GM12874 (cell line): ENCODE measurements around the gene EXOC7.

Experiments
- CTCF ChIP-seq: IDR thresholded peaks from 2 replicates; pipeline ENCODE4 v1.5.1; 2011; ENCODE audit warnings: low read depth, mild to moderate bottlenecking, control low read depth, low read length, moderate library complexity; ENCODE audit not compliant: insufficient read depth

The EXOC7 gene

DNA sequence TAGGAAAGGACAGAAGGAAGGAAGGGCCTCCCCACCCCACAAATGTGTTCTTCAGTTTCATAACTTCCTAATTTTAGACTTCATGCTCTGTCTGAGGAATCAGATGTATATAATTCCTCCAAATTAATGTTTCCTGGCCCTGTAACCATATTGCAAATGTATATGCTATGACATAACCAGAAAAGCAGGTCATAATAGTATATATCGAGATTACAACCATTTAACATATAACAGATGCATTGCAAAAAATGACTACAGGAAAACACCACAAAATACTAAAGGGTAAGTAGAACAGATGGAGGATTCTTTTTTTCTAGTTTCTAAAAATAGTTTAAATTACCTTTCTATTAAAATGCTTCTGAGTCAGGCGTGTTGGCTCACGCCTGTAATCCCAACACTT lies 3.1 kb upstream of the EXOC7 start:
- TF ChIP-seq CTCF: no peak

DNA sequence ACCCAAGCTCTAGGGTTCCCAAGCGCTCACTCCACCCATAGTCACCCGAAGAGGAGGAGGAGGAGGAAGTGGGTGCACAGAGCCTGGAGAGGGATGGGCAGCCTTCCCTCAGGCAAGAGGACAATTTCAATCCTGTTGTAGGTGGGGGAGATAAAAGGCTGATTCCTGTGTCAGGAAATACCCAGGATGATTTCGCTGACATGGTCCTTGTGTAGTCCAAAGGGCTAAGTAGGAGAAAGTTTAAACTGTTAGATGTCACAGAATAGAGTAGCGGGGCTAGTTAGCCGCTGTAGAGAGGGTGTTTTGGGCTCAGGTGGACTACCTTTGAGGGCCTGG lies 1.3 kb upstream of the EXOC7 start:
- no peak for TF ChIP-seq CTCF

DNA sequence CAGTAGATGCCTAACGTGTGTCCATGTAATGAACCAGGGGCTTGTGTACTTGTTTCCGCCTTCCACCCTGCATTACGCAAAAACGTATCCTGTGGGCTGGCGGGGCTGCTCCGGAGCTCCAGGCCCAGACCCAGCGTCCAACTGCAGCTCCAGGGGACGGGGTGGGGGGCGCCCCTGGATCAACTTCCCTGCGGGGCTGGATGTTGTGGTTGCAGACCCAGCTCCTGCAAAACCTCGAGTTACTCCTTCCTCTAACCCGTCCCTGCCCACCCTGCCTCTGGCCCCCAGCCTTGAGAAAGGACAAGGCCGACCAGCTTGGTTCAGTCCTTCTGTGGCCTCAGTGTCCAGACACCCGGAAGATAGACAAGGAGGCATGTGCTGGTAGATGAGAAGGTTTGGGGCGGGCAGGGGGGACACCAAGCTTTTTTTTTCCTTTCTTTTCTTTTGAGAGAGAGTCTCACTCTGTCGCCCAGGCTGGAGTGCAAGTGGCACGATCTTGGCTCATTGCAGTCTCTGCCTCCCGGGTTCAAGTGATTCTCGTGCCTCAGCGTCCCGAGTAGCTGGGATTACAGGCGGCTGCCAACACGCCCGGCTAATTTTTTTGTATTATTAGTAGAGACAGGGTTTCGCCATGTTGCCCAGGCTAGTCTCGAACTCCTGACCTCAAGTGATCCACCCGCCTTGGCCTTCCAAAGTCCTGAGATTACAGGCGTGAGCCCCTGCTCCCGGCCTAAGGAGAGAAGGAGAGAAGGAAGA lies 731 bp upstream of the EXOC7 start:
- TF ChIP-seq CTCF: no peak

DNA sequence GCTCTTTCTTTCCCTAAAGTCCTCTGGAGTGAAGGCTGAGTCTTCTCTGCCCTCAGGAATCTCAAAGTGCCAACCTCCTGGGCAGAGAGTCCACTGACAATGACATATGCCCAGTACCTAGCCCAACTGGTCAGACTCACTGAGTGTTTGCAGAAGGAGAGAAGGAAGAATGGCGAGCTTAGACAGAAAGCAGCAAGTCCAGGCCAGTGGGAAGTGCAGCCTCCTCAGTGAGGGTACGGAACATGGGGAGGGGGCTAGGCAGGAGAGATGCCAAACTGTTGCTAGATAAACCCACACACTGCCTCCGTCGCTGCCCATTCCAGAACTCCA lies 678 bp downstream of the EXOC7 start:
- TF ChIP-seq CTCF: no peak

DNA sequence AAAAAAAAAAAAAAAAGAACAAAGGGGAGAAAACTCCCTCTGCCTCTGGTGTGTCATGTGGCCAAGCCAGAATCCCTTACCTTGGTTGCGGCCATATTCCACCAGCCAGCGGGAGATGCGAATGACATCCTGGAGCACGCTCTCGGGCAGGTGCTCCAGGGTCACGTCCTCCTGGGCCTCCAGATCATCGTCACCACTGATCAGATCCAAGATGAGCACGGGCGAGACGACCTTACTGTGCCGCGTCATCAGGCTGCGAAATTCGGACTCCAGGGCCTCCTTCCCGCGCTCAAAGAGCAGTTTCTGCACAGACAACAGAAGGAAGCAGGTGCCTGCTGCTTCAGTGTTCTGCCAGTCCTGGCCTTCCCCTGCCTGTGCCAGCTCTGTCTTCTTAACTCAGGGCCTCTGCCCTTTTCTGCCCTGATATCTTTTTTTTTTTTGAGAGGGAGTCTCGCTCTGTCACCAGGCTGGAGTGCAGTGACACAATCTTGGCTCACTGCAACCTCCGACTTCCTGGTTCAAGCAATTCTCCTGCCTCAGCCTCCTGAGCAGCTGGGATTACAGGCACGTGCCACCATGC lies 5.8 kb downstream of the EXOC7 start:
- no peak for TF ChIP-seq CTCF

GRCh38 chr17:76095943-76096342 lies 7.6 kb downstream of the EXOC7 start:
- no peak for TF ChIP-seq CTCF

DNA sequence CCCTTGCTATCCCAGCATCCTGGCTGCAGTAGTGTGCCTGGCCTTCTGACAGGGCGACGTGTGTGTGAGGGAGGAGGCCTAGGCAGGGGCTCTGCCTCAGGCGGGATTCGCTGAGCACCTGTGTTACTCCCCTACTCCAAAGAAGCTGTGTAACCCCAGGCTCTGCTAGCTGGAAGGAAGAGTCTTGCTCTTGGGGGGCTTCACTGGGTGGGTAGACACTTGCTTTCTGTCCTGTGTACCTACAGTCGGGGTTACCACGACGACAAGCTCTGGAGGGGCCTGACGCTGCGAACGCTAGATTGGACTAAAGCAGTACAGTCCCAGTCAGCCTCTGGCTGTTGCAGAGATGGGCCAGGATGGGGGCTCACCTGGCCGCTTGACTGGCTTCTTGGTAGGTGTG lies 9.5 kb downstream of the EXOC7 start:
- no peak for TF ChIP-seq CTCF
